ENCODE results near the gene LUZP1.

GRCh38 chr1:23193391-23194118, 24.9 kb upstream of the LUZP1 start:
- TF ChIP-seq CTCF (IDR thresholded peaks at IDR 0.05 in 8 of 11, conservative IDR thresholded peaks at IDR 0.05 in 3 of 11) (no peak), POLR2A (IDR thresholded peaks at IDR 0.05) (no peak)
